ENCODE results near the gene DIAPH2. TPM values are rescaled to one million over a fixed set of nuclear protein-coding genes. Genes with fewer than 3 reads are reported as not detected.
"Not testable (repeated sequence)": the region's sequence is repeated elsewhere in the genome, so short reads cannot be mapped to it uniquely, and the experiment has no call there.

Gene DIAPH2
- total and polyA plus RNA-seq, 8 donors = 1.9 to 10.0 (median 5.9) TPM

DNA sequence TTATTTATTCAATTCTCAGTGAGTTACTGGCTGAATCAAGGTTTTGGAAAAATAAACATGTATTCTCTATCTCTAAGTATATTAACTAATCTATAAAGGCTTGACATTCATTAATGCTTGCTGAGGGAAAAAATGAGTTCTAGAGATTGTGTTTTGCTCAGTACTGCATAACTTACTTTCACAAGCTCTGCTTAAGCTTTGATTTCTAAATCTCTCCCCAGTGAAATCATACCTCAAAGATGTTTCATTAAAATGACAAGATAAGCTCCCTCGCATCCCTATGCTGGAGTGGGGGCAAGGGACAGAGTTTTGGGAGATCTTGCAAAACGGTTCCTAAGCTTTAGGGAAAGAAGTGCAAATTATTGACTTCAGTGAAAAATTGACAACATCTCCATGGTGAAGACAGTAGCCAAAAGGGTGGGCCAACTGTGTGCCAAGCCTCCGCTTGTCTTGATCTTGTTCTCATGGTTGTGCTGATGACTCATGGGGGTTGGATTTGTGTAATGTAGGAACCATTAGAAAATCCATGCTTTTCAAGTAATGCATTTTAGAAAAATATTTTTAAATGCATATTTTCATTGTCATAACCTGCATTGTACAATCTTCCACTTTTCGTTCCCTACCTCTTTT, 720.5 kb downstream of the DIAPH2 start:
- intact Hi-C loops (cut with DNase I) = no loop called here
- WGBS, 2 donors = 75 to 83% methylated on average over 4 of the region's 4 CpGs
- ATAC-seq (no peak), DNase-seq (no peak), FAIRE-seq (no peak)
- Histone ChIP-seq H3K27ac (no peak overlapping the region), H3K27me3 (peaks cover 0 to 9% (median 0%) of the 10 kb centered on the region in 4 donors), H3K4me3 (no peak overlapping the region), H3K9me3 (no peaks in the 10 kb centered on the region), H3K36me3 (no peaks in the 10 kb centered on the region), H3K4me1 (no peaks in the 10 kb centered on the region)
- TF ChIP-seq, protein P1, sequence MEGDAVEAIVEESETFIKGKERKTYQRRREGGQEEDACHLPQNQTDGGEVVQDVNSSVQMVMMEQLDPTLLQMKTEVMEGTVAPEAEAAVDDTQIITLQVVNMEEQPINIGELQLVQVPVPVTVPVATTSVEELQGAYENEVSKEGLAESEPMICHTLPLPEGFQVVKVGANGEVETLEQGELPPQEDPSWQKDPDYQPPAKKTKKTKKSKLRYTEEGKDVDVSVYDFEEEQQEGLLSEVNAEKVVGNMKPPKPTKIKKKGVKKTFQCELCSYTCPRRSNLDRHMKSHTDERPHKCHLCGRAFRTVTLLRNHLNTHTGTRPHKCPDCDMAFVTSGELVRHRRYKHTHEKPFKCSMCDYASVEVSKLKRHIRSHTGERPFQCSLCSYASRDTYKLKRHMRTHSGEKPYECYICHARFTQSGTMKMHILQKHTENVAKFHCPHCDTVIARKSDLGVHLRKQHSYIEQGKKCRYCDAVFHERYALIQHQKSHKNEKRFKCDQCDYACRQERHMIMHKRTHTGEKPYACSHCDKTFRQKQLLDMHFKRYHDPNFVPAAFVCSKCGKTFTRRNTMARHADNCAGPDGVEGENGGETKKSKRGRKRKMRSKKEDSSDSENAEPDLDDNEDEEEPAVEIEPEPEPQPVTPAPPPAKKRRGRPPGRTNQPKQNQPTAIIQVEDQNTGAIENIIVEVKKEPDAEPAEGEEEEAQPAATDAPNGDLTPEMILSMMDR (IDR thresholded peaks at IDR 0.05) = no peak

DNA sequence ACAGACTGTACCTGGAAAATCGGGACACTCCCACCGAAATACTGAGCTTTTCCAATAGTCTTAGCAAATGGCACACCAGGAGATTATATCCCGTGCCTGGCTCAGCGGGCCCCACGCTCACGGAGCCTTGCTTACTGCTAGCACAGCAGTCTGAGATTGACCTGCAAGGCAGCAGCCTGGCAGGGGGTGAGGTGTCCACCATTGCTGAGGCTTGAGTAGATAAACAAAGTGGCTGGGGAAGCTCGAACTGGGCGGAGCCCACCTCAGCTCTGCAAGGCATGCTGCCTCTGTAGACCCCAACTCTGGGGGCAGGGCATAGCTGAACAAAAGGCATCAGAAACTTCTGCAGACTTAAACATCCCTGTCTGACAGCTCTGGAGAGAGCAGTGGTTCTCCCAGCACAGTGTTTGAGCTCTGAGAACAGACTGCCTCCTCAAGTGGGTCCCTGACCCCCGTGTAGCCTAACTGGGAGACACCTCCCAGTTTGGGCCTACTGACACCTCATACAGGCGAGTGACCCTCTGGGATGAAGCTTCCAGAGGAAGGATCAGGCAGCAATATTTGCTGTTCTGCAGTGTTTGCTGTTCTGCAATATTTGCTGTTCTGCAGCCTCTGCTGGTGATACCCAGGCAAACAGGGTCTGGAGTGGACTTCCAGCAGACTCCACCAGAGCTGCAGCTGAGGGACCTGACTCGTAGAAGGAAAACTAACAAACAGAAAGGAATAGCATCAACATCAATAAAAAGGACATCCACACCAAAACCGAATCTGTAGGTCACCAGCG, 725.2 kb downstream of the DIAPH2 start:
- H3K27ac ChIP-seq; H3K27me3 ChIP-seq; ATAC-seq; FAIRE-seq; intact Hi-C loops (cut with DNase I); H3K4me3 ChIP-seq; H3K36me3 ChIP-seq; H3K9me3 ChIP-seq; H3K4me1 ChIP-seq: not testable (repeated sequence)
- peak in 1 of 6 donors; percentile 41 for DNase-seq
- WGBS, 2 donors = 87 to 97% methylated on average over 13 of the region's 13 CpGs

DNA sequence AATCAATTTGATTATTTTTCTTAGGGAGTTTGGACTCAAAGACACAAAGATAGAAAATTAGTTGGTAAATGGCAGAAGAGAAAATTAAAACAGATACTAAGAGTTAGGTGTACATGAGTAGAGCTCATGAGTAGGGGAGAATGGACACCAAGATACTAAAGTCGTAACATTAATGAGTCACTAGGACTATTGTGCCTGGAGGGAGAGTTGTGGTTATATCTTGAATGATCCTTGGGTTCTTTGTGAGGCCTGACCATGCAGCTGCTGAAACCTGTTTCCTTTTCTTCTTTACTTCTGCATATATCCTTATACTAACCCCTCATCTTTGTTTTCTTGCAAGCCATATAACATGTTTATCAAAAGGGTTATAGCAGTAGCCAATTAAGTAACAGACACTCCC, 731.8 kb downstream of the DIAPH2 start:
- no peaks in the 10 kb centered on the region for H3K27me3 ChIP-seq
- no peaks in the 10 kb centered on the region for H3K36me3 ChIP-seq
- WGBS, 2 donors = 75 to 97% methylated on average over 1 of the region's 1 CpG
- H3K27ac ChIP-seq = no peak overlapping the region
- intact Hi-C loops (cut with DNase I) = no loop called here
- DNase-seq (no peak), FAIRE-seq (no peak), ATAC-seq (no peak)
- no peaks in the 10 kb centered on the region for H3K9me3 ChIP-seq
- H3K4me3 ChIP-seq = no peak overlapping the region
- no peaks in the 10 kb centered on the region for H3K4me1 ChIP-seq
- TF ChIP-seq, protein P1 (IDR thresholded peaks at IDR 0.05) = no peak

DNA sequence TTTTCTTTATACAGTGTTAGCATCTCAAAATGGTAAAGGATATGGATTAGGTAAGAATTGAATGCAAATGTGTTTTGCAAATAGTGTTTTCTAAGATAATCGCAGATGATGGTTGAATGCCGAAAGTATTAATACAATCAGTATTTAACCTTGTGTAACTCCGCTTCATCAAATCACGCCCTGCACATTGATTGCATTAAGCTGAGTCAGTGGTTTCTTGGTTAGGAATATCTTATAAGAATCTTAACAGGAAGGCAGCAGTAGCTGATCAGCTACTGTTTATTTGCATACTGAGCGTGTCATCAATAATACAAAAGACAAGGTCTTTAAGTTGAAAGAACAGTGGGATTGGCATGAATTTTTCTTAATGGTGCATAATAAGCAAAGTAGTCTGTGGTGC, 744.5 kb downstream of the DIAPH2 start:
- H3K27ac ChIP-seq = no peak overlapping the region
- H3K36me3 ChIP-seq = no peaks in the 10 kb centered on the region
- TF ChIP-seq, protein P1 (IDR thresholded peaks at IDR 0.05) = no peak
- no peaks in the 10 kb centered on the region for H3K9me3 ChIP-seq
- H3K4me1 ChIP-seq = no peaks in the 10 kb centered on the region
- ATAC-seq = no peak
- WGBS, 2 donors = 89 to 98% methylated on average over 5 of the region's 5 CpGs
- DNase-seq = no peak
- intact Hi-C loops (cut with DNase I) = no loop called here
- H3K27me3 ChIP-seq = no peaks in the 10 kb centered on the region
- no peak for FAIRE-seq
- no peak overlapping the region for H3K4me3 ChIP-seq

DNA sequence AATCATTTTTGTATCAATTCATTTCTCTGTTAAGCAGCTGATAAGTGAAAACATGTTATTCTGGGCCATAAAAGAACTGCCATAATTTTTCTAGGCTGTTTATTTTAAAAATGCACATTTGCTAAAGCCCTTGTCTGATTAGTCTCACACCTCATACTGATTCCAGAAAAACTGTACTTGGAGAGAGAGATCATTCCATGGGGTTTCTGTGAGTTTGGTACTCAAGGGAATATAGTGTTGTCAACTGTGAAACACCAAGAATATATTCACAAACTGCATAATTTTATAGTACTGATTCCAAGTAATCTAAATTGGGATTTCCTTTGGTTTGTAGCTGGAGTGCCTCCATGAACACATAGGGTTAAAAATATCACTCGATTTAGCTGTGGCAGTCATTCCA, 746.6 kb downstream of the DIAPH2 start:
- DNase-seq (no peak), ATAC-seq (no peak), FAIRE-seq (no peak)
- Histone ChIP-seq H3K36me3 (no peaks in the 10 kb centered on the region), H3K4me3 (no peak overlapping the region), H3K27ac (no peak overlapping the region), H3K4me1 (no peaks in the 10 kb centered on the region), H3K9me3 (no peaks in the 10 kb centered on the region), H3K27me3 (no peaks in the 10 kb centered on the region)
- WGBS, 2 donors = 33 to 64% methylated on average over 1 of the region's 1 CpG
- intact Hi-C loops (cut with DNase I) = no loop called here
- TF ChIP-seq, protein P1 (IDR thresholded peaks at IDR 0.05) = no peak

All from pancreas (tissue), 10 donors.